Ishikawa (cell line): ENCODE data around the gene OTP.

ENCODE experiments used
- CEBPB ChIP-seq: IDR thresholded peaks from 2 replicates; pipeline ENCODE4 v1.6.1; 2012
- CREB1 ChIP-seq: IDR thresholded peaks from 2 replicates; pipeline ENCODE4 v1.6.1; 2012; ENCODE audit warnings: low read depth
- EGR1 ChIP-seq: IDR thresholded peaks from 2 replicates; pipeline ENCODE4 v1.6.1; 2012
- EP300 ChIP-seq: IDR thresholded peaks from 2 replicates; pipeline ENCODE4 v1.6.1; 2012; ENCODE audit warnings: borderline replicate concordance
- FOXM1 ChIP-seq: IDR thresholded peaks from 2 replicates; pipeline ENCODE4 v1.6.1; 2012; ENCODE audit warnings: low read depth, borderline replicate concordance
- MAX ChIP-seq: IDR thresholded peaks from 2 replicates; pipeline ENCODE4 v1.6.1; 2012
- NFIC ChIP-seq: IDR thresholded peaks from 2 replicates; pipeline ENCODE4 v1.6.1; 2012
- REST ChIP-seq: IDR thresholded peaks from 2 replicates; pipeline ENCODE4 v1.6.1; 2012; ENCODE audit warnings: low read depth, mild to moderate bottlenecking
- TAF1 ChIP-seq: IDR thresholded peaks from 2 replicates; pipeline ENCODE4 v1.6.1; 2012; ENCODE audit warnings: low read depth, mild to moderate bottlenecking
- YY1 ChIP-seq: IDR thresholded peaks from 2 replicates; pipeline ENCODE4 v1.6.1; 2012; ENCODE audit warnings: low read depth
- ZBTB7A ChIP-seq: IDR thresholded peaks from 2 replicates; pipeline ENCODE4 v1.6.1; 2012; ENCODE audit warnings: low read depth
- TF ChIP-seq, protein P1 (sequence below): IDR thresholded peaks from 2 replicates; pipeline ENCODE4 v1.6.1; 2012

DNA sequence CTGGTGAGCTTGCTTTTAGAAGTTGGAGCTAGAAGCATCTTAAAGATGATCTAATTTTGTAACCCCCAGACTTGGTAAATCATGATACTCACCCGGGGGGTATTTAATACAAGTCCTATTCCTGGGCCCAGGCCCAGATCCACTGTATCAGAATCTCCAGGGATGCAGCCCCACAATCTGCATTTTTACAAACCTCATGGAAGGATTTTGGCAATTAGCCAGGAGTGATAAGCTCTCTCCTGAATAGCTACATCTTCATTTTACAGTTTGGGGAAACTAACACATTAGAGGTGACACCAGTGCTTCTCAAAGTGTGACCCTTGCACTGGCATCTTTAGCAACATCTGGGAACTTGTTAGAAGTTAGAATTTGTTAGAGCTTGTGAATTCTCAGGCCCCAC lies 31.2 kb upstream of the OTP start:
- TF ChIP-seq EGR1 (no peak), EP300 (no peak), TAF1 (no peak), NFIC (no peak), YY1 (no peak), ZBTB7A (no peak), CEBPB (no peak), REST (no peak), MAX (no peak), CREB1 (no peak), FOXM1 (no peak)
- TF ChIP-seq, protein P1, sequence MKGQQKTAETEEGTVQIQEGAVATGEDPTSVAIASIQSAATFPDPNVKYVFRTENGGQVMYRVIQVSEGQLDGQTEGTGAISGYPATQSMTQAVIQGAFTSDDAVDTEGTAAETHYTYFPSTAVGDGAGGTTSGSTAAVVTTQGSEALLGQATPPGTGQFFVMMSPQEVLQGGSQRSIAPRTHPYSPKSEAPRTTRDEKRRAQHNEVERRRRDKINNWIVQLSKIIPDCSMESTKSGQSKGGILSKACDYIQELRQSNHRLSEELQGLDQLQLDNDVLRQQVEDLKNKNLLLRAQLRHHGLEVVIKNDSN, result no peak
